Muscle of back (tissue), 11 donors: Measurements from ENCODE around the gene TEDC1. TPM values are rescaled to one million over a fixed set of nuclear protein-coding genes. Genes with fewer than 3 reads are reported as not detected.

Source experiments
- DNase-seq, 3 donors: peaks; one replicate each; pipeline versions ENCODE4 v3.0.0 to v3.0.0-alpha.2; 2013
- polyA plus RNA-seq, 10 donors: library from polyadenylated mRNA; unstranded; fragments of 120-200 nt; gene quantifications; one replicate each; pipeline ENCODE4 v1.2.1, GENCODE V29; 2013; ENCODE audit not compliant: insufficient read length in 10 of 10

Gene TEDC1
- polyA plus RNA-seq, 10 donors: 3.4 to 8.7 (median 5.9) TPM

GRCh38 chr14:105456736-105457617 lies 34.1 kb upstream of the TEDC1 start:
- no peak for DNase-seq

GRCh38 chr14:105458010-105458409 lies 33.0 kb upstream of the TEDC1 start:
- no peak for DNase-seq

DNA sequence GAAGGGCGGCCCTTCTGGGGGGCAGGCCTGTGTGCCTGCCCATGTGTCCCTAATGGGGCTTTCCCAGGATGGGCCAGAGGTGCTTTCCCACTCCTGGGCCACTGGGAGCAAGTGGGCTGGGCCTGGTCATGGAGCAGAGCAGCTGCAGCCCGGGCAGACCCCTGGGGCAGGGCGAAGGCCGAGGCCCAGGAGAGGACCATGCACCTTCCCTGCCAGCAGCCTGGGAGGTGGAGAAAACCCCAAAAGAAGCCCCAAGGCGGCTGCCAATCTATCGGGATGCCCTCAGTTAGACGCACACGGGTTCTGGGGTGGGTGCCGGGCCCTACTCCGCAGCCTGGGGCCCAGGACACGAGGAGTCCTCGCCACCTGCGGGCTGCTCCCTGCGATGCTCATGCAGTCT lies 32.5 kb upstream of the TEDC1 start:
- DNase-seq: no peak

GRCh38 chr14:105460116-105460515 lies 30.9 kb upstream of the TEDC1 start:
- DNase-seq: no peak

GRCh38 chr14:105460616-105461015 lies 30.4 kb upstream of the TEDC1 start:
- no peak for DNase-seq

GRCh38 chr14:105461903-105462302 lies 29.1 kb upstream of the TEDC1 start:
- DNase-seq: no peak

- no peak for DNase-seq
Observed at GRCh38 chr14:105464501-105464900, 26.5 kb upstream of the TEDC1 start.

DNA sequence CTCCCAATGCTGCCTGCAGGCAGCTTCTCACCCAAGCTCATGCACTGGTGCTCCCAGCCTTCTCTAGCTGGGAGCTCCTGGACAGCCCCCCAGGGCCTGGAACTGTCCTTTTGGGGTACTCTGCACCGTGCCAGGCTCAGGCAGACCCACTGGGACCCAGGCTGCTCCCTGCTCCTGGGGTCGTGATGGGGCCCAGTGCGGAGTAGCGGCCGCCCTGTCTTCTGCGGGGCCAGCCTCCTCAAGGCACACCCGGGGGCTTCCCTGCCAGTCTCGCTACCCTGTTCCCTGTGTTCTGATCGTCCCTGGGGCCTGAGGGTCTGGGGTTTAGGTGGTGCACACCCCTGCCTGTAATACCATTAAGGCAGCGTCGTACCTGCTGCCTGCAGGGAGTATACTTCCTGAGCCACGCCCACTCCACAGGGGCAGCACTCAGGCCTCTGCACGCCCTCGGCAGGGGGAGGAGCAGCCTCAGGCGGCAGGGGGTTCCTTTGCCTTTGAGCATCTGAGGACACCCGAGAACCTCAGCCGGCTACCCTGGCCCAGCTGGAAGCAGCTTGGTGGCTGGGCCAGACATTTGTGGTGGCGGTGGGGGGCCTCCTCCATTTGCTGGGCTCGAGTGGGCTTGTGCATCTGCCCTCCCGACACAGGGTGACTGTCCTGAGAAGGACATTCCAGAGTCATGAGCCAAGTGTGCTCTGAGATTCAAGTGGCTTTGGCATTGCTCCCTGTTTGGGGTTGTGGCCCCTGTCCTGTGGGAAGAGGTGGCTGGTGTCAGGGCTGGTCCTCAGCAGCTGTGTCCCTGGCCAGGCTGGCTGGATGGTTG lies 25.6 kb upstream of the TEDC1 start:
- peak; percentile 55 to 69 (median 58) for DNase-seq

DNA sequence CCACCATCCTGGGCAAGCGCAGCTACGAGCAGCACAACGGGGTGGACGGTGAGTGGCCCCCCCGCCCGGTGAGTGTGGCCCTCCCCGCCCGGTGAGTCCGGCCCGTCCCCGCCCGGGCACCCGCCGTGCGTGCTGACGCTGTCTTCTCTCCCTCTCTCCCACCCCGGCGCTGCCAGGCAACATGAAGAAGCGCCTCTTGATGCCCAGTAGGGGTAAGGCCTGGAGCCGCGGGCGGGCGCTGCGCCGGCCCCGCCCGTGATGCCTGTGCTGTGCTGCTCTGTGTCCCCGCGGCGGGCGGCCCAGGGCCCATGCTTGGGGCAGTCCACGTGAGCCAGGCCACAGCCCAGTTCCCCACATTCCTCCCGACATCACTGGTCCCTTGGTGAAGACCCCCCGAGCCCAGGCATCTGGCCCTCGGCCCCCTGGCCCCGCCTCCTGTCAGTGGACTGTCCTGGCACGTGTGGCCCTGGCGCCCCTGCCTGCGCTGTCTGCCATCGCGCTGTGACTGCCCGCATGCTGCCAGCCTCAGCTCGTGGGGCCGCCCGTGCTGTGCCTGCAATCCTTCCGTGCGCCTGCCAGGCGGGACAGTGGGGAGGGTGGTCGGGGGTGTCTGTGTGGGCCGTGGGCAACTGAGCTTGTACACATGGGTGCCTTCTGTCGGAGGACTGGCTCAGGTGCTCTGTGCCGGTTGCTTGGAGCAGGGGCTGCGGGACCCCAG lies 24.4 kb upstream of the TEDC1 start:
- no peak for DNase-seq

- DNase-seq: no peak
Observed at GRCh38 chr14:105467249-105467941, 23.7 kb upstream of the TEDC1 start.

DNA sequence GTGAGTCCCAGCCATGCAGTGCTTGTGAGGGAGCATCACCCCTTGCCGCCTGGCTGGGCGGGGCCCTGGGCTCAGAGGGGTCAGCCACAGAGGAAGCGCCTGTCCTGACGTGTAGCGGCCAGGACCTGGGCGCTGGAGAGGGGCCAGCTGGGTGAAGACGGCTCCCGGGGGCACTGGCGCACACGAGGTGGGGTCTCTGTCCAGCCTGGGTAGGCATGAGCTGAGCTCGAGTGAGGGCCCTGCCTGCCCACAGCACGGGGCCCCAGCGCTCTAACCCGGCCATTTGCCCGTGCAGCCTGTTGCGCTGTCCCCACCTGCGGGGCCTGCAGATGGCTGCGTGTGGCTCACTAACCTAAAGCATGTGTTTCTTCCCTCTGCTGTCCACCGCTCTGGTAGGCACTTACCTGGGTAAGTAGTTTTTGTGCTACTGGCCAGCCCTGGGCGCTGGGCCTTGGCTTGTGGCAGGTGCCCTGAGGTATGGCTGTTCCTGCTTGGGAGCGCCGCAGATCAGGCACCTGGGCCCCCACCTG lies 23.0 kb upstream of the TEDC1 start:
- DNase-seq: no peak

DNA sequence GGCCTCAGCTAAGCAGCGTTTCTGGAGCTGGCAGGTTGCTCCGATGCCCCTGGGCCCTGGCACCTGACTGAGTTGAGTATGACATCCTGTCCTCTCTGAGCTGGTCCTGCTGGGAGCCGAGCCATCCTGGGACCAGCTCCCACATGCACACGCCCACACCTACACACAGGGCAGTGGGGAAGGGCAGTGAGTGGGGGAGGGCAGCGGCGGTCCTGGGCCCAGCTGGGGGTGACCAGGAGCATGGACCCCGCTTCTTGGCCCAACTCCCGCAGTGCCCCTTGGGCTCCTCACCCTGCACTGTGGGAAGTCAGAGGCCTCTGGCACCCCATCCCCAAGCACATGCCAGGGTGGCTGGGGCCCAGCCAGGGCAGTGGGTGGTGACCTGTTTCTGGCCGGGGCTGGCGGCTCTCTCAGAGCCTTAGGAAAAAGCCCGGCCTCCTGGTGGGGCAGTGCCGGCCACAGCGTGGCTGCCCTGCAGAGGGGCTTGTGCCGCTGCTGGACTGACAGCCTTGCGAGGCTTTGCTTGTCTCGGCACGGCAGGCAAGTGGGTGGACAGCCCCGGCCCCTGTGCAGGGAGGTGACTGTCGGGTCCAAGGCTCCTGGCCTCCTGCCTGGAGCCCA lies 22.3 kb upstream of the TEDC1 start:
- DNase-seq: no peak

DNA sequence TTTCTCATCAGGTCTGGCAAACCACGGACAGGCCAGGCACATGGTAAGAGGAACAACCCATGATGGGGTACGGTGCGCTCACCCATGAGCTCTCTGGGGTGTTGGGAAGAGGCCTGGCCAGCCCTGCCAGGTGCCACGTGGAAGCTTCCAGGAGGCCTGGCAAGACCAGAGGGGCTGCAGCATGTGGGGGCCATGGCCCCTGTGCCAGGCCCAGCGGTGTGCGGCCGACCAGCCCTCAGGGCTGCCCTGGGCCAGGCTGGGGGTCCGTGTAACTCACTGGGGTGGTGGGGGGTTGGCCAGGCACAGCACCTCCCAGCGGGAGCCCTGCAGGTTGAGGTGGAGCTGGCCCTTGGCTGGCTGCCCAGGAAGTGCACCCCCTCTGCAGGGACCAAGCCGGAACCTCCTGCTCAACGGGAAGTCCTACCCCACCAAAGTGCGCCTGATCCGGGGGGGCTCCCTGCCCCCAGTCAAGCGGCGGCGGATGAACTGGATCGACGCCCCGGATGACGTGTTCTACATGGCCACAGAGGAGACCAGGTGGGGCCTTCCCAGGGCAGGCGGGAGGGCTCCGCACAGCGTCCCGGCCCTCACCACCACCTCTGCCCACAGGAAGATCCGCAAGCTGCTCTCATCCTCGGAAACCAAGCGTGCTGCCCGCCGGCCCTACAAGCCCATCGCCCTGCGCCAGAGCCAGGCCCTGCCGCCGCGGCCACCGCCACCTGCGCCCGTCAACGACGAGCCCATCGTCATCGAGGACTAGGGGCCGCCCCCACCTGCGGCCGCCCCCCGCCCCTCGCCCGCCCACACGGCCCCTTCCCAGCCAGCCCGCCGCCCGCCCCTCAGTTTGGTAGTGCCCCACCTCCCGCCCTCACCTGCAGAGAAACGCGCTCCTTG lies 21.3 kb upstream of the TEDC1 start:
- DNase-seq: no peak

DNA sequence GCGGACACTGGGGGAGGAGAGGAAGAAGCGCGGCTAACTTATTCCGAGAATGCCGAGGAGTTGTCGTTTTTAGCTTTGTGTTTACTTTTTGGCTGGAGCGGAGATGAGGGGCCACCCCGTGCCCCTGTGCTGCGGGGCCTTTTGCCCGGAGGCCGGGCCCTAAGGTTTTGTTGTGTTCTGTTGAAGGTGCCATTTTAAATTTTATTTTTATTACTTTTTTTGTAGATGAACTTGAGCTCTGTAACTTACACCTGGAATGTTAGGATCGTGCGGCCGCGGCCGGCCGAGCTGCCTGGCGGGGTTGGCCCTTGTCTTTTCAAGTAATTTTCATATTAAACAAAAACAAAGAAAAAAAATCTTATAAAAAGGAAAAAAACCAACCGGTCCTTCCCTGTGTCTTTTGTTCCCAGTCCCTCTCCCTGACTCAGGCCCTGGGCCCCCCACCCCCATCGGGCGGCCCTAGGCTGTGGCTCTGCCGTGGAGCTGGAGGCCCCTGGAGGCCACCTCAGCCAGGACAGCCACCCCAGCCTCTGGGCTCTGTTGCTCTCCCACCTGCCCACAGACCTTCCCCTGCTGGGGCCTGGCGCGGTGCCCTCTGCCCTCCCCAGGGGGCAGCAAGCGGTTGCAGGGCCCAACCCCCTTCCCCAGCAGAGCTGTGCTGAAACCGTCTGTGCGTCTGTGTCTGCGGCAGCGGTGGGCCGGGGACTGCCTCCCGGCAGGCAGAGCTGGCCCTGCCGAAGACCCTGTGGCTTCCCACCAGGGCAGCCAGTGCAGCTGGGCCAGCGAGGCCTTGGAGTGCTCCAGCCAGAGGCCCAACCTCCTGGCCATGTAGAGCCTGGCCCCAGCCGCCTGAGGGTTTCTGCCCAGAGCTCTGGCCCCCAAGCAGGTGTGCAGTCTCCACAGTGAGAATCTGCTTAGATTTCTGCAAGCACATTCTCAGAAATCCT lies 20.4 kb upstream of the TEDC1 start:
- peak in 1 of 3 donors; percentile 42 for DNase-seq

GRCh38 chr14:105471297-105471821 lies 19.7 kb upstream of the TEDC1 start:
- DNase-seq: no peak

DNA sequence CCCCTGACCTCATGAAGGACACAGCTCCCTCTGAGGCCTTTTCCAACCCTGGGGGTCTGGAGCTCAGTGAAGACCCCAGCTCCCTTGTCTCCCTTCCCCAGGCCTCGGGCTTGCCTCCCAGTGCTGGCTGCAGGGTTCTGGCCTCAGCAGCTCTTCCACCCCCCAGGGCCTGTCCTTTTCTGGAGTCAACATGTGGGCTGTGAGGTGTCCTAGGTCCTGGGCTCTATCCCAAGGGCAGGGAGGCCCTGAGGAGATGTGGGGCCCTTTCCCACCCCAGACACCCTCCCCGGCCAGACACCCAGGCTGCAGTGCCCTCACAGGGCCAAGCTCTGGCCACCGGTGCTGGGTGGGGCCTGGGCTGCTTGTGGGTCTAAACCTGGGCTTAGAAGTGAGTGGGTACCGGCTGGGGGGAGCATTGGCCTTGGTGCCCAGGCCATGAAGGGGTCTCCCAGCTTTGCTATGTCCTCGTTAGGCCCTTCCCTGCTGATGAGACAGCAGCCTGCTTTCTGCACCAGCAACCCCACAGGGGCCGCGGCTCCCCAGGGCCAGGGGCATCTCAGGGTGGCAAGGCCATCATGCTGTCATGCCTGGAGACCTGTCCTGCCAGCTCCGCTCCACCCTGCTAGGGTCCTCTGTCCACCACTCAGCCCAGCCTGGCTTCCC lies 19.1 kb upstream of the TEDC1 start:
- no peak for DNase-seq

GRCh38 chr14:105472486-105472991 lies 18.5 kb upstream of the TEDC1 start:
- peak in 2 of 3 donors; percentile 56 to 66 for DNase-seq
